NOMO-1 treated with dmso at 0.1 percent for 144 hours (cell line): ENCODE measurements around the gene RIC1.
"Not testable (repeated sequence)": the region's sequence is repeated elsewhere in the genome, so short reads cannot be mapped to it uniquely, and the experiment has no call there.

Experiments used
- DNase-seq: peaks from one replicate; lab custom pipeline; 2025; ENCODE audit not compliant: unreplicated experiment; lab: John Stamatoyannopoulos, UW

The RIC1 gene

GRCh38 chr9:5720151-5720550 is 91.2 kb downstream of the RIC1 start:
- DNase-seq, result no peak

- no peak for DNase-seq
Observed at GRCh38 chr9:5721279-5722087, 92.6 kb downstream of the RIC1 start.

- not testable (repeated sequence) for DNase-seq
Observed at GRCh38 chr9:5722679-5723078, 93.8 kb downstream of the RIC1 start.

- no peak for DNase-seq
Observed at GRCh38 chr9:5735072-5735471, 106.2 kb downstream of the RIC1 start.

- DNase-seq, result no peak
Observed at GRCh38 chr9:5736563-5737346, 107.8 kb downstream of the RIC1 start.

GRCh38 chr9:5743109-5743508 is 114.2 kb downstream of the RIC1 start:
- DNase-seq, result no peak

GRCh38 chr9:5748438-5748837 is 119.5 kb downstream of the RIC1 start:
- no peak for DNase-seq

GRCh38 chr9:5749306-5749705 is 120.4 kb downstream of the RIC1 start:
- no peak for DNase-seq

- DNase-seq, result no peak
Observed at GRCh38 chr9:5750569-5750968, 121.7 kb downstream of the RIC1 start.

- DNase-seq, result no peak
Observed at GRCh38 chr9:5756633-5757032, 127.7 kb downstream of the RIC1 start.

GRCh38 chr9:5760338-5760737 is 131.4 kb downstream of the RIC1 start:
- DNase-seq, result no peak

- DNase-seq, result no peak
Observed at GRCh38 chr9:5762421-5762820, 133.5 kb downstream of the RIC1 start.

- DNase-seq, result no peak
Observed at GRCh38 chr9:5764130-5764868, 135.4 kb downstream of the RIC1 start.

GRCh38 chr9:5767968-5768932 is 139.3 kb downstream of the RIC1 start:
- DNase-seq, result no peak

- no peak for DNase-seq
Observed at GRCh38 chr9:5773324-5773999, 144.6 kb downstream of the RIC1 start.

- no peak for DNase-seq
Observed at GRCh38 chr9:5778805-5779204, 149.9 kb downstream of the RIC1 start.

- DNase-seq, result not testable (repeated sequence)
Observed at GRCh38 chr9:5779705-5780218, 150.9 kb downstream of the RIC1 start.

GRCh38 chr9:5783420-5783819 is 154.5 kb downstream of the RIC1 start:
- not testable (repeated sequence) for DNase-seq

GRCh38 chr9:5783982-5784381 is 155.1 kb downstream of the RIC1 start:
- no peak for DNase-seq
